ENCODE measurements around the gene ZMYND19.
A peak's percentile ranks its signal among the peaks of the same experiment; 100 is the strongest.

ZMYND19 gene

DNA sequence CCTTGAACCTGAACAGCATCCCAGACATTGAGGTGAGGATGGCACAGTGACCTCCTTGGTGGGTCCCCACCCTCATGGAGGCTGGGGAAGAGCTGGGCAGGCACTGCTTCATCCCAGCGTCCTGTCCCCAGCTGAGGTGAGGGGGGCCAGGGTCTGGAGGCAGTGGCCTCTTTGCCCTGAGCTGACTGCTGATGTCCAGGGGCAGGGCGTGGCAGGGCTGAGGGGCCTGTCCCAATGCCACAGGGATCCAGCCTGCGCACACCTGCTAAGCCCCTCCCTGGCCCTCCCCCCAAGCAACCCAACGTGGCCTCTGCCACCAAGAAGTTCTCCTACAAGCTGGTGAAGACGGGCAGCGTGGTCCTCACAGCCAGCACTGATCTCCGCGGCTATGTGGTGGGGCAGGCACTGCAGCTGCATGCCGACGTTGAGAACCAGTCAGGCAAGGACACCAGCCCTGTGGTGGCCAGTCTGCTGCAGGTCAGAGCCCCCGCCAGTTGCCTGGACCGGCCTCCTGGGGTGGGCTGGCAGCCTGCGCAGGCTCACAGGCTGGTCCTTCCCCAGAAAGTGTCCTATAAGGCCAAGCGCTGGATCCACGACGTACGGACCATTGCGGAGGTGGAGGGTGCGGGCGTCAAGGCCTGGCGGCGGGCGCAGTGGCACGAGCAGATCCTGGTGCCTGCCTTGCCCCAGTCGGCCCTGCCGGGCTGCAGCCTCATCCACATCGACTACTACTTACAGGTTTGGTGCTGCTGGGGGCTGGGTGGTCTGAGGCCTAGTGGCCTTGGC, 23.6 kb upstream of the ZMYND19 start:
- peak overlapping the region; percentile 60 for H3K9ac ChIP-seq (ENCODE audit: low read depth, low read length, poor library complexity)
- no peak overlapping the region for H2BK120ac ChIP-seq (ENCODE audit: low read depth, low read length)
- H3K27ac ChIP-seq (replicated peaks; ENCODE audit: low read length) = no peak overlapping the region
- peak overlapping the region; percentile 13 for H2BK5ac ChIP-seq (ENCODE audit: low read length)
- H3K18ac ChIP-seq (ENCODE audit: low read length) = no peak overlapping the region
- WGBS, 2 donors (ENCODE audit: extremely low coverage in 2 of 2, insufficient read length in 2 of 2, insufficient replicate concordance in 1 of 2) = no CpG with 5 or more reads among the region's 27 CpGs
- H3K4ac ChIP-seq (ENCODE audit: low read length) = no peak overlapping the region
- H3K9me3 ChIP-seq (replicated peaks in 1 of 2; ENCODE audit: control insufficient read depth in 2 of 2, insufficient read depth in 1 of 2, low read depth in 1 of 2, low read length in 2 of 2) = no peaks in the 10 kb centered on the region
- H3K4me2 ChIP-seq (ENCODE audit: insufficient read depth, low read length, poor library complexity, severe bottlenecking) = no peak overlapping the region
- no peak for DNase-seq (ENCODE audit: low spot score)
- H3K79me1 ChIP-seq (ENCODE audit: low read depth, low read length) = peaks cover 20% of the 10 kb centered on the region
- no peak overlapping the region for H3K4me3 ChIP-seq (ENCODE audit: low read length in 2 of 2)
- peak overlapping the region; percentile 17 for H4K8ac ChIP-seq (ENCODE audit: low read depth, low read length)
- H4K91ac ChIP-seq (ENCODE audit: low read depth, low read length, poor library complexity) = peak overlapping the region; percentile 64
- peak overlapping the region; percentile 85 for H3K23ac ChIP-seq (ENCODE audit: low read depth, low read length, poor library complexity)
- H2BK12ac ChIP-seq (ENCODE audit: low read length) = no peak overlapping the region
- H3K27me3 ChIP-seq (ENCODE audit: control insufficient read depth in 3 of 3, insufficient read depth in 3 of 3, low read depth in 1 of 3, low read length in 3 of 3) = no peaks in the 10 kb centered on the region
- H2BK15ac ChIP-seq (ENCODE audit: low read length) = no peak overlapping the region
- peaks cover 5 to 6% of the 10 kb centered on the region in 2 donors for H3K4me1 ChIP-seq (ENCODE audit: control insufficient read depth in 2 of 2, insufficient read depth in 1 of 2, low read depth in 1 of 2, low read length in 2 of 2)
- H2AFZ ChIP-seq (ENCODE audit: low read length) = no peak overlapping the region
- no peak overlapping the region for H3K14ac ChIP-seq (ENCODE audit: low read length)
- no peak overlapping the region for H2AK5ac ChIP-seq (ENCODE audit: low read depth, low read length)
- peaks cover 24 to 46% of the 10 kb centered on the region in 2 donors for H3K36me3 ChIP-seq (replicated peaks in 1 of 2; ENCODE audit: control insufficient read depth in 2 of 2, insufficient read depth in 2 of 2, low read length in 2 of 2)

DNA sequence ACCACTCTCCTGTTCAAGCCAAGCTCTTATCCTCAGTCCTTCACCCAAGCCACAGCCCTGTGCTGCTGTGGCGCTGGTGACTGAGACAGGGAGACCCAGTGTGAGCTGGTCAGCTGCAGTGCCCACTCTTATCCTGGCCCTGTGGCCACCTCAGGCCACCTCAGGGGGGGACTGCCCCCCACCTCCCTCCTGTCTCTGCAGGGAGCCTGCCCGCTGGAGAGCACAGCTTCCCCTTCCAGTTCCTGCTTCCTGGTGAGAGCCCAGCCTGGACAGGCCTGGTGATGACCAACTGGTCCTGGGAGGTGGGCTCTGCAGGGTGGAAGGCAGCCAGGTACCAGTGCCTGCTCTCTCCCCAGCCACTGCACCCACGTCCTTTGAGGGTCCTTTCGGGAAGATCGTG, 22.9 kb upstream of the ZMYND19 start:
- Histone ChIP-seq H3K9ac (ENCODE audit: low read depth, low read length, poor library complexity) (no peak overlapping the region), H3K14ac (ENCODE audit: low read length) (no peak overlapping the region), H2AK5ac (ENCODE audit: low read depth, low read length) (no peak overlapping the region), H3K18ac (ENCODE audit: low read length) (no peak overlapping the region), H3K9me3 (replicated peaks in 1 of 2; ENCODE audit: control insufficient read depth in 2 of 2, insufficient read depth in 1 of 2, low read depth in 1 of 2, low read length in 2 of 2) (no peaks in the 10 kb centered on the region), H3K4ac (ENCODE audit: low read length) (no peak overlapping the region), H3K23ac (ENCODE audit: low read depth, low read length, poor library complexity) (no peak overlapping the region), H4K91ac (ENCODE audit: low read depth, low read length, poor library complexity) (no peak overlapping the region), H2BK5ac (ENCODE audit: low read length) (no peak overlapping the region), H2AFZ (ENCODE audit: low read length) (no peak overlapping the region), H3K4me3 (ENCODE audit: low read length in 2 of 2) (no peak overlapping the region), H2BK12ac (ENCODE audit: low read length) (no peak overlapping the region), H3K36me3 (replicated peaks in 1 of 2; ENCODE audit: control insufficient read depth in 2 of 2, insufficient read depth in 2 of 2, low read length in 2 of 2) (peaks cover 24 to 46% of the 10 kb centered on the region in 2 donors), H2BK120ac (ENCODE audit: low read depth, low read length) (no peak overlapping the region), H3K4me1 (ENCODE audit: control insufficient read depth in 2 of 2, insufficient read depth in 1 of 2, low read depth in 1 of 2, low read length in 2 of 2) (peaks cover 5 to 6% of the 10 kb centered on the region in 2 donors), H4K8ac (ENCODE audit: low read depth, low read length) (no peak overlapping the region), H3K27ac (replicated peaks; ENCODE audit: low read length) (no peak overlapping the region), H3K27me3 (ENCODE audit: control insufficient read depth in 3 of 3, insufficient read depth in 3 of 3, low read depth in 1 of 3, low read length in 3 of 3) (no peaks in the 10 kb centered on the region), H3K79me1 (ENCODE audit: low read depth, low read length) (peaks cover 19% of the 10 kb centered on the region), H3K4me2 (ENCODE audit: insufficient read depth, low read length, poor library complexity, severe bottlenecking) (no peak overlapping the region), H2BK15ac (ENCODE audit: low read length) (no peak overlapping the region)
- DNase-seq (ENCODE audit: low spot score) = no peak
- WGBS, 2 donors (ENCODE audit: extremely low coverage in 2 of 2, insufficient read length in 2 of 2, insufficient replicate concordance in 1 of 2) = no CpG with 5 or more reads among the region's 5 CpGs

DNA sequence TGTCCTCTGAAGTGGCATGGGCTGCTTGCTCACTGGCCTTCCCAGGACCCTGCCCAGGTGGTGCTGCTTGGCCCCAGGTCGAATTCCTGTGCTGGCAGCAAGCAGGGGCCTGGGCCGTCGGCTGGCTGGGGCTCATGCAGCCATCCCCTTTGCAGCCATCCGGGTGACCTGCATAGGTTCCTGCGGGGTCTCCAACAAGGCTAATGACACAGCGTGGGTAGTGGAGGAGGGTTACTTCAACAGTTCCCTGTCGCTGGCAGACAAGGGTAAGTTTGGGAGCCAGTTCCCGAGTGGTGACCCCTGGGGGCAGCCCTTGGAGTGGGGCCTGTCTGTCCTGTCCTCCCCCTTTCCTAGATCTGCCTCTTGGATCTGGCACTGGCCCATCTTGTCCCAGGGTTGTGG, 22.4 kb upstream of the ZMYND19 start:
- Histone ChIP-seq H3K4me3 (ENCODE audit: low read length in 2 of 2) (no peak overlapping the region), H3K23ac (ENCODE audit: low read depth, low read length, poor library complexity) (no peak overlapping the region), H3K4me2 (ENCODE audit: insufficient read depth, low read length, poor library complexity, severe bottlenecking) (no peak overlapping the region), H3K9ac (ENCODE audit: low read depth, low read length, poor library complexity) (no peak overlapping the region), H2BK12ac (ENCODE audit: low read length) (no peak overlapping the region), H3K36me3 (replicated peaks in 1 of 2; ENCODE audit: control insufficient read depth in 2 of 2, insufficient read depth in 2 of 2, low read length in 2 of 2) (peaks cover 24 to 44% of the 10 kb centered on the region in 2 donors), H4K91ac (ENCODE audit: low read depth, low read length, poor library complexity) (no peak overlapping the region), H3K4ac (ENCODE audit: low read length) (no peak overlapping the region), H2BK15ac (ENCODE audit: low read length) (no peak overlapping the region), H2AFZ (ENCODE audit: low read length) (no peak overlapping the region), H3K79me1 (ENCODE audit: low read depth, low read length) (peaks cover 14% of the 10 kb centered on the region), H2AK5ac (ENCODE audit: low read depth, low read length) (no peak overlapping the region), H3K18ac (ENCODE audit: low read length) (peak overlapping the region; percentile 46), H3K14ac (ENCODE audit: low read length) (no peak overlapping the region), H3K27me3 (ENCODE audit: control insufficient read depth in 3 of 3, insufficient read depth in 3 of 3, low read depth in 1 of 3, low read length in 3 of 3) (no peaks in the 10 kb centered on the region), H3K4me1 (ENCODE audit: control insufficient read depth in 2 of 2, insufficient read depth in 1 of 2, low read depth in 1 of 2, low read length in 2 of 2) (peaks cover 3% of the 10 kb centered on the region in 2 donors), H2BK5ac (ENCODE audit: low read length) (no peak overlapping the region), H3K9me3 (replicated peaks in 1 of 2; ENCODE audit: control insufficient read depth in 2 of 2, insufficient read depth in 1 of 2, low read depth in 1 of 2, low read length in 2 of 2) (no peaks in the 10 kb centered on the region), H4K8ac (ENCODE audit: low read depth, low read length) (no peak overlapping the region), H2BK120ac (ENCODE audit: low read depth, low read length) (no peak overlapping the region), H3K27ac (replicated peaks; ENCODE audit: low read length) (no peak overlapping the region)
- no CpG with 5 or more reads among the region's 8 CpGs for WGBS, 2 donors (ENCODE audit: extremely low coverage in 2 of 2, insufficient read length in 2 of 2, insufficient replicate concordance in 1 of 2)
- DNase-seq (ENCODE audit: low spot score) = no peak

DNA sequence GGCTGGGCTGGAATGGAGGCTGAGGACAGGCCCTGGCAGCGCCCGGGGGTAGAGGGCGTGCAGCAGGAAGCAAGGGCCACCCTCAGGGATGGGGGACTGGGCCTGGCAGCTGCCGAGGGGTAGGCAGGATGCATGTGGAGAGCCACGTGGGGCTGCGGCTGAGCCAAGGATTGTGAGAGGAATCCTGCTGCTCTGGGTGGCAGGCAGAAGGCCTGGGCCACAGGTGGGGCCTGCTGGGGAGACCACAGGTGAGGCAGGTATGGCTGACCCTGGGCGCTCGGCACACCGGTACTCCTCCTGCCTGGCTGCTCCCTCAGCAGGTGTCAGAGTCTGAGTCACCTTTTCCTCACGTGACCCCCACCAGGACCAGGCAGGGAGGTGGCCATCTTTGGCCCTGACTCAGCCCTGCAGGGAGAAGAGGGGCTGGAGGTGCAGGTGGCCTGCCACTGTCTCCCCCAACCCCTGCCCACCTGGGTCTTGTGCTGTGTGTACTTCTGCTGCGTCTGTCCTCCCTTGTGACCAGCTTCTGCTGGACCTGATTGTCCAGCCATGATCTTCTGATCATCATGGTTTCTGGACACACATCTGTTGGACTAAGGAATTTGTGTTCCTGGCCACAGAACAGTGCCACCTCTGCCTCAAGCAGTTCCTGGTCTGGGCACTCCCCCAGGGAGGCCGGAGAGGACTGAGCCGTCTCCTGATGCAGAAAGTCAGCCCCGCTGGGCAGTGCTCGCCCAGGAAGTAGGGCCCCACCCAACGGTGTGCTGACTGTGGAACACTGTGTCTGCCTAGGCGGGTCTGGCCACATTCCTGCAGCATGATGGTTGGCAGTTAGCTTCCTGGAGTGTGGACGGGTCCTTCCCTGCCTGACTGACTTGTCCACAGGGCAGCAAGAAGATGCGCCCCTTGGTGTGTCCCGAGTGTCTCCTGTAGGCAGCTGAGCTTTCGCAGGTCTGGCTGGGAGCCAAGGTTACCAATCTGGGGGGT, 21.6 kb upstream of the ZMYND19 start:
- peak overlapping the region; percentile 33 for H2AK5ac ChIP-seq (ENCODE audit: low read depth, low read length)
- no peaks in the 10 kb centered on the region for H3K9me3 ChIP-seq (replicated peaks in 1 of 2; ENCODE audit: control insufficient read depth in 2 of 2, insufficient read depth in 1 of 2, low read depth in 1 of 2, low read length in 2 of 2)
- H3K36me3 ChIP-seq (replicated peaks in 1 of 2; ENCODE audit: control insufficient read depth in 2 of 2, insufficient read depth in 2 of 2, low read length in 2 of 2) = peaks cover 24 to 38% of the 10 kb centered on the region in 2 donors
- no peak for DNase-seq (ENCODE audit: low spot score)
- peak overlapping the region; percentile 23 for H3K18ac ChIP-seq (ENCODE audit: low read length)
- peak overlapping the region; percentile 59 for H4K91ac ChIP-seq (ENCODE audit: low read depth, low read length, poor library complexity)
- H4K8ac ChIP-seq (ENCODE audit: low read depth, low read length) = no peak overlapping the region
- peak overlapping the region; percentile 67 for H3K23ac ChIP-seq (ENCODE audit: low read depth, low read length, poor library complexity)
- no peaks in the 10 kb centered on the region for H3K27me3 ChIP-seq (ENCODE audit: control insufficient read depth in 3 of 3, insufficient read depth in 3 of 3, low read depth in 1 of 3, low read length in 3 of 3)
- no peak overlapping the region for H2BK15ac ChIP-seq (ENCODE audit: low read length)
- H3K4me2 ChIP-seq (ENCODE audit: insufficient read depth, low read length, poor library complexity, severe bottlenecking) = no peak overlapping the region
- no CpG with 5 or more reads among the region's 21 CpGs for WGBS, 2 donors (ENCODE audit: extremely low coverage in 2 of 2, insufficient read length in 2 of 2, insufficient replicate concordance in 1 of 2)
- no peak overlapping the region for H2BK120ac ChIP-seq (ENCODE audit: low read depth, low read length)
- no peak overlapping the region for H2BK12ac ChIP-seq (ENCODE audit: low read length)
- peak overlapping the region; percentile 46 for H3K9ac ChIP-seq (ENCODE audit: low read depth, low read length, poor library complexity)
- no peak overlapping the region for H3K14ac ChIP-seq (ENCODE audit: low read length)
- no peak overlapping the region for H3K27ac ChIP-seq (replicated peaks; ENCODE audit: low read length)
- no peak overlapping the region for H2BK5ac ChIP-seq (ENCODE audit: low read length)
- no peak overlapping the region for H3K4me3 ChIP-seq (ENCODE audit: low read length in 2 of 2)
- peaks cover 10% of the 10 kb centered on the region for H3K79me1 ChIP-seq (ENCODE audit: low read depth, low read length)
- no peak overlapping the region for H2AFZ ChIP-seq (ENCODE audit: low read length)
- H3K4me1 ChIP-seq (ENCODE audit: control insufficient read depth in 2 of 2, insufficient read depth in 1 of 2, low read depth in 1 of 2, low read length in 2 of 2) = peaks cover 3 to 4% of the 10 kb centered on the region in 2 donors
- no peak overlapping the region for H3K4ac ChIP-seq (ENCODE audit: low read length)
